Calu3 (cell line): ENCODE measurements around the gene TGFB1I1. TPM values are rescaled to one million over a fixed set of nuclear protein-coding genes. Genes with fewer than 3 reads are reported as not detected.
"Not testable (repeated sequence)": the region's sequence is repeated elsewhere in the genome, so short reads cannot be mapped to it uniquely, and the experiment has no call there.

ENCODE experiments used
- BruUV-seq: library from RNA; stranded (reverse); fragments of 400-500 nt; replicated peaks from 2 replicates; lab custom pipeline; 2021; lab: Mats Ljungman, UMichigan
- CTCF ChIA-PET: fragments of 300-600 bp; sonication (Branson Sonifier 250); formaldehyde crosslinking; loops from one replicate; lab custom pipeline; 2022; ENCODE audit warnings: antibody characterized with exemption; lab: Charles Lee
- DNase-seq: peaks from one replicate; pipeline ENCODE4 v3.0.0; 2022
- H3K27ac Mint-ChIP-seq: one replicate; pipeline ENCODE4 v1.8.0; 2022; ENCODE audit warnings: mixed read lengths; ENCODE audit not compliant: unreplicated experiment
- H3K27me3 Mint-ChIP-seq: one replicate; pipeline ENCODE4 v1.8.0; 2022; ENCODE audit warnings: mixed read lengths; ENCODE audit not compliant: unreplicated experiment
- H3K36me3 Mint-ChIP-seq: one replicate; pipeline ENCODE4 v1.8.0; 2022; ENCODE audit warnings: mild to moderate bottlenecking, moderate library complexity, mixed read lengths; ENCODE audit not compliant: insufficient read depth, unreplicated experiment
- H3K4me1 Mint-ChIP-seq: one replicate; pipeline ENCODE4 v1.8.0; 2022; ENCODE audit warnings: mild to moderate bottlenecking, low read depth, mixed read lengths; ENCODE audit not compliant: unreplicated experiment
- H3K4me3 Mint-ChIP-seq: one replicate; pipeline ENCODE4 v1.8.0; 2022; ENCODE audit warnings: mild to moderate bottlenecking, low read depth, moderate library complexity, mixed read lengths; ENCODE audit not compliant: unreplicated experiment
- H3K9me3 Mint-ChIP-seq: one replicate; pipeline ENCODE4 v1.8.0; 2022; ENCODE audit warnings: low read depth, mixed read lengths; ENCODE audit not compliant: unreplicated experiment
- intact Hi-C: fragments of 100-400 bp; cut with micrococcal nuclease; formaldehyde crosslinking; loops from one replicate; pipeline ENCODE4 v1.10.0; 2022; ENCODE audit not compliant: unreplicated experiment
- total RNA-seq: library from RNA; stranded (reverse); gene quantifications from 2 replicates; pipeline ENCODE4 v1.2.3, GENCODE V29; 2022
- TF ChIP-seq, protein P1 (sequence below): fragments of 200-600 bp; IDR thresholded peaks from one replicate; pipeline ENCODE4 v1.8.0; 2022; ENCODE audit warnings: antibody characterized with exemption; ENCODE audit not compliant: unreplicated experiment

TGFB1I1 gene
- total RNA-seq, 1 experiment from 2014 or later = 18.7 TPM

DNA sequence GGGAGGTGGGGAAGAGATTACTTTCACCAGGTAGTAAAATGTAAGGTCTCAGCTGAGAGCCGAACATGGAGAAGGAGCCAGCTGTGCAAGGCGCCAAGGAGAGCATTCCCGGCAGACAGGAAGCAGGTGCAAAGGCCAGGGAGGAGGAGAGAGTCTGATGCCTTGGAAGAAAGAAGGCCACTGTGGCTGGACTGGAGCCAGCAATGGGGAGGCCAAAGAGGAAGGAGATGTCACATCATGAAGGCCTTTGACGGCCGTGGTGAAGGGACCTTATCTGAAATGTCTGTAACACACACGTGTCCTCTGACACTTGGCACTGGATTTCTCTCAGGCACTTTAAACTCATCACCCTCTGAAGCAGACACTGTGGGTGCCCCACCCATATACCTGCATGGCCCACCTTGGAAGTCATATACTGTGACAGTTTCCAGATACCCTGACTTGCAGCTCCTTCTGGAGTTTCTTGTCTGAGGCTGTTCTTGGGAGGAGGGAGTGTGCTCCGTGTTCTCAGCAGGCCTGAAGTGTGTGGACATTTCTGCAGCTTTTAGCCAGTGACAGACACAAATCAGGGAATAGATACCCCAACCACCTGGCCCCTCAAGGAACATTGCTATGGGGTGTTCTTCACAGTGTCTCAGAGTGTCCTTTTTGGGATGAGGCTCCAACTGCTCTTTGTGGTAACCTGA lies 9.0 kb downstream of the TGFB1I1 start:
- CTCF ChIA-PET = no interaction called here
- intact Hi-C loops = no loop called here
- Mint-ChIP-seq H3K9me3 (no peaks in the 10 kb centered on the region), H3K4me1 (peaks cover 35% of the 10 kb centered on the region), H3K36me3 (peaks cover 35% of the 10 kb centered on the region), H3K4me3 (no peak overlapping the region), H3K27ac (no peak overlapping the region), H3K27me3 (no peaks in the 10 kb centered on the region)
- DNase-seq = no peak
- BruUV-seq = no TSS peak
- TF ChIP-seq, protein P1, sequence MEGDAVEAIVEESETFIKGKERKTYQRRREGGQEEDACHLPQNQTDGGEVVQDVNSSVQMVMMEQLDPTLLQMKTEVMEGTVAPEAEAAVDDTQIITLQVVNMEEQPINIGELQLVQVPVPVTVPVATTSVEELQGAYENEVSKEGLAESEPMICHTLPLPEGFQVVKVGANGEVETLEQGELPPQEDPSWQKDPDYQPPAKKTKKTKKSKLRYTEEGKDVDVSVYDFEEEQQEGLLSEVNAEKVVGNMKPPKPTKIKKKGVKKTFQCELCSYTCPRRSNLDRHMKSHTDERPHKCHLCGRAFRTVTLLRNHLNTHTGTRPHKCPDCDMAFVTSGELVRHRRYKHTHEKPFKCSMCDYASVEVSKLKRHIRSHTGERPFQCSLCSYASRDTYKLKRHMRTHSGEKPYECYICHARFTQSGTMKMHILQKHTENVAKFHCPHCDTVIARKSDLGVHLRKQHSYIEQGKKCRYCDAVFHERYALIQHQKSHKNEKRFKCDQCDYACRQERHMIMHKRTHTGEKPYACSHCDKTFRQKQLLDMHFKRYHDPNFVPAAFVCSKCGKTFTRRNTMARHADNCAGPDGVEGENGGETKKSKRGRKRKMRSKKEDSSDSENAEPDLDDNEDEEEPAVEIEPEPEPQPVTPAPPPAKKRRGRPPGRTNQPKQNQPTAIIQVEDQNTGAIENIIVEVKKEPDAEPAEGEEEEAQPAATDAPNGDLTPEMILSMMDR = no peak

GRCh38 chr16:31483081-31483480 lies 11.1 kb downstream of the TGFB1I1 start, which contains the start of gene SLC5A2:
Gene SLC5A2 (plus strand): TSS chr16:31483123. CDS start chr16:31483137, 14 bp downstream.
- intact Hi-C loops = no loop called here
- peaks cover 29% of the 10 kb centered on the region for H3K36me3 Mint-ChIP-seq
- peaks cover 22% of the 10 kb centered on the region for H3K4me1 Mint-ChIP-seq
- H3K27ac Mint-ChIP-seq = no peak within 1 kb of the TSS
- no peak for DNase-seq
- no peaks in the 10 kb centered on the region for H3K9me3 Mint-ChIP-seq
- CTCF ChIA-PET = no interaction called here
- TF ChIP-seq, protein P1 = no peak
- H3K4me3 Mint-ChIP-seq = no peak within 1 kb of the TSS
- H3K27me3 Mint-ChIP-seq = no peaks in the 10 kb centered on the region
- BruUV-seq = no TSS peak

GRCh38 chr16:31484048-31484447 lies 12.1 kb downstream of the TGFB1I1 start:
- peaks cover 36% of the 10 kb centered on the region for H3K36me3 Mint-ChIP-seq
- BruUV-seq, intact Hi-C loops, H3K27me3 Mint-ChIP-seq, H3K9me3 Mint-ChIP-seq, DNase-seq: not testable (repeated sequence)
- CTCF ChIA-PET = interaction anchor here (1.0 kb wide), 1 partner anchor 499 kb away, joined by 3 read pairs; the partner anchor contains the start of gene HSD3B7
- peaks cover 17% of the 10 kb centered on the region for H3K4me1 Mint-ChIP-seq
- H3K27ac Mint-ChIP-seq = peak overlapping the region; percentile 30
- H3K4me3 Mint-ChIP-seq = peak overlapping the region; percentile 49

- peak; percentile 85 for DNase-seq
- peak overlapping the region; percentile 49 for H3K4me3 Mint-ChIP-seq
- TF ChIP-seq, protein P1 = no peak
- intact Hi-C loops = loop anchor here (5.0 kb wide), 2 partner anchors 32 to 228 kb away; a partner anchor contains a TSS
- no peaks in the 10 kb centered on the region for H3K9me3 Mint-ChIP-seq
- peaks cover 17% of the 10 kb centered on the region for H3K4me1 Mint-ChIP-seq
- no peaks in the 10 kb centered on the region for H3K27me3 Mint-ChIP-seq
- BruUV-seq = no TSS peak
- peaks cover 42% of the 10 kb centered on the region for H3K36me3 Mint-ChIP-seq
- CTCF ChIA-PET = interaction anchor here (1.0 kb wide), 1 partner anchor 500 kb away, joined by 3 read pairs; the partner anchor contains the start of gene HSD3B7
- peak overlapping the region; percentile 30 for H3K27ac Mint-ChIP-seq
These were observed 12.7 kb downstream of the TGFB1I1 start for GRCh38 chr16:31484491-31485171.
